ENCODE results near the gene HAS3.
"Not testable (repeated sequence)": the region's sequence is repeated elsewhere in the genome, so short reads cannot be mapped to it uniquely, and the experiment has no call there.

HAS3 gene

DNA sequence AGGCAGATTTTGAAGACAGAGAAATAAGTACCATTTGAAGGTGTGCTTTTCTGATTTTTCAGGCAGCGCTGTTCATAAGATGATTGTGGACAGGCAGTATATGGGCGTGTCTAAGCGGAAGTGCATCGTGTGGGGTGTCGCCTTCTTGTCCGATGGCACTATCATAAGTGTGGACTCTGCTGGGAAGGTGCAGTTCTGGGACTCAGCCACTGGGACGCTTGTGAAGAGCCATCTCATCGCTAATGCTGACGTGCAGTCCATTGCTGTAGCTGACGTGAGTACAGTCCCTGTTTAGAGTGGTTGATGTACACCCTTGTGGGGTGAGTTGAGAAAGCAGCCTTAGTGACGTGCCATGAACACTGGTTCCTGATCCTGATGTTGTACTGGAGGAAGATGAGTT lies 37.7 kb downstream of the HAS3 start:
- TF ChIP-seq CTCF (IDR thresholded peaks at IDR 0.05; ENCODE audit: low read depth, low read length), result peak; percentile 11
- H3K4me3 ChIP-seq (replicated peaks in 1 of 2; ENCODE audit: low read depth in 2 of 2, low read length in 2 of 2), result no peak overlapping the region
- DNase-seq (ENCODE audit: low read depth in 2 of 2), result peak in 1 of 2 donors; percentile 3

DNA sequence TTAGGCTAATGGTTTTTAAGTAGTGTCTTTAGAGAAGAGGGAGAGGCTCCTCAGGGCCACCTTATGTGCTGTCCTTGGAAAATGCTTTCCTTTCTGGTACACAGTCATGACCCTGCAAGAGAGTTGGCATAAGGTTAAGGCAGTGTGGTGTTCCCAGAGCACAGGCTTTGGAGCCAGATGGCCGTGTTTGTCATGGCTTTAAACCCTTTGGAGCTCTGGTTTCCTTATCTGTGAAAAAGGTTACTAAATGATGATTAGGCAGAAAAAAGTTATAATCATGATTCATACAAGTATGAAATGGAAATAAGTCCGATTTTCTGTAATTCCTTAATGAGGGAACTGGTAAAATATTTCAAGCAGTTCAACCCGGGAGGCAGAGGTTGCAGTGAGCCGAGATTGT lies 40.2 kb downstream of the HAS3 start:
- DNase-seq (ENCODE audit: low read depth in 2 of 2), result peak; percentile 41 to 60
- no peak overlapping the region for H3K4me3 ChIP-seq (replicated peaks in 1 of 2; ENCODE audit: low read depth in 2 of 2, low read length in 2 of 2)
- no peak for TF ChIP-seq CTCF (IDR thresholded peaks at IDR 0.05; ENCODE audit: low read depth, low read length)

- not testable (repeated sequence) for DNase-seq (ENCODE audit: low read depth in 2 of 2); H3K4me3 ChIP-seq (replicated peaks in 1 of 2; ENCODE audit: low read depth in 2 of 2, low read length in 2 of 2)
These were observed 44.2 kb downstream of the HAS3 start for GRCh38 chr16:69149621-69150020.

DNA sequence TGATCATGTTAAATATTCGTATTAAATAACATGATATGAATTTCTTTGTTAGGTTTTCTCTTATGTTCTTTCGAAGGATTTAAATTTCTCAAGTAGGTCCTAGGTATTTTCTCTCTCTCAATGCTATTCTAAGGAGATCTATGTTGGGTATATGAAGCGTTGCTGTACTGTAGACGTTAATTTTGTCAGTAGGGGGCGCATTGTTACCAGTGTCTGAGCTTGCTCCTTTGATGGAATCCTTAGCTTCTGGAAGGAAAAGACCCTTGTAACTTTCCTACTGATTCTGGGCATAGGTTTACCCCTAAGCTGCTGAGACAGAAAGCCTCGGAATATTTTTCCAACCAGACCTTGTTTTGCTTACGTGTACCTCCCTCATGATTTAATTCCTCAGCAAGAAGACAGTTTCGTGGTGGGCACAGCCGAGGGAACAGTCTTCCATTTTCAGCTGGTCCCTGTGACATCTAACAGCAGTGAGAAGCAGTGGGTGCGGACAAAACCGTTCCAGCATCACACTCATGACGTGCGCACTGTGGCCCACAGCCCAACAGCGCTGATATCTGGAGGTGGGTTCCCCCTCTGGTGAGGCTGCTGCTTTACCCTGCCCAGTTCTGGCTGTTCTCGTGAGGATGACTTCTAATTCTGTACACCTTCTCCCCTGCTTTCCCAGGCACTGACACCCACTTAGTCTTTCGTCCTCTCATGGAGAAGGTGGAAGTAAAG lies 44.9 kb downstream of the HAS3 start:
- TF ChIP-seq CTCF (IDR thresholded peaks at IDR 0.05; ENCODE audit: low read depth, low read length), result peak; percentile 78
- peak; percentile 87 to 89 for DNase-seq (ENCODE audit: low read depth in 2 of 2)
- no peak overlapping the region for H3K4me3 ChIP-seq (replicated peaks in 1 of 2; ENCODE audit: low read depth in 2 of 2, low read length in 2 of 2)

- H3K4me3 ChIP-seq (replicated peaks in 1 of 2; ENCODE audit: low read depth in 2 of 2, low read length in 2 of 2), result no peak overlapping the region
- no peak for DNase-seq (ENCODE audit: low read depth in 2 of 2)
- TF ChIP-seq CTCF (IDR thresholded peaks at IDR 0.05; ENCODE audit: low read depth, low read length), result no peak
These were observed 51.7 kb downstream of the HAS3 start for GRCh38 chr16:69157196-69157595.

DNA sequence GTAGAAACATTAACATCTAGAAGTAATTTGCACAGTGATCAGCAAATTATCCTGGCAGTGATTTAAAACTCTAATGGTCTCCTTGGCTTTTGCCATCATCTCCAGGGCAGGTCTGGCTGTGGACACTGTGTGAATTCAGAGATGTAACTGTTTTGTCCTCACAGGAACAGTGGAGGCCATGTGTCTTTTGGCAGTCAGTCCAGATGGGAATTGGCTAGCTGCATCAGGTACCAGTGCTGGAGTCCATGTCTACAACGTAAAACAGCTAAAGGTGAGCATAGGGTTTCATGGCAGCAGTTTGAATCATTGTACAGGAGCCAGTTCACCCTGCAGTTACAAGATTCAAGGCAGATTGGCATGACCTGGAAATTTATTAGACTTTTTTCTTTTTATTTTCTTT lies 54.7 kb downstream of the HAS3 start:
- no peak for DNase-seq (ENCODE audit: low read depth in 2 of 2)
- no peak for TF ChIP-seq CTCF (IDR thresholded peaks at IDR 0.05; ENCODE audit: low read depth, low read length)
- H3K4me3 ChIP-seq (replicated peaks in 1 of 2; ENCODE audit: low read depth in 2 of 2, low read length in 2 of 2), result no peak overlapping the region

DNA sequence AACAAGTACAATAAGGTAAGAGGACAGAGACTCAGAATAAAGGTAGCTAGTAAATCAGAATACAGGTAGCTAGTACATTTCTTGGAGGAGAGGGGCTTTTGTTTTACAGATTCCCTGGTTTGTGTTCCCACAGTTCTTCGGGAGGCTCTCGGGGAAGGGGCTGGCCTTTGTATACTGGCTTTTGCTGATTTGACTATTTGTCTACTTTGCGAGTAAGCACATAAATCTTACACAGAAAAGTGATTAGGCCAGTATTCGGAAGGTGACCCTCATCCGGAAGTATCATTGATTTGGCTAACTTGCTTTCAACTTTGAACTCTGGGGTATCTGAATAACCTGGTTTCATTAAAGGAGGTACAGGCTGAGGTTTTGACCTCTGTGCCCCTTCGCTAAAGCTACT lies 60.1 kb downstream of the HAS3 start:
- no peak overlapping the region for H3K4me3 ChIP-seq (replicated peaks in 1 of 2; ENCODE audit: low read depth in 2 of 2, low read length in 2 of 2)
- TF ChIP-seq CTCF (IDR thresholded peaks at IDR 0.05; ENCODE audit: low read depth, low read length), result no peak
- DNase-seq (ENCODE audit: low read depth in 2 of 2), result no peak

Data from cardiac fibroblast (primary cell).